Activated naive CD4-positive, alpha-beta T cell (primary cell): ENCODE data around the gene ZNRF1.
"Not testable (repeated sequence)": the region's sequence is repeated elsewhere in the genome, so short reads cannot be mapped to it uniquely, and the experiment has no call there.

Source experiments
- DNase-seq, 4 experiments: peaks; one replicate each; lab custom pipeline; 2025; lab: John Stamatoyannopoulos, UW

Gene ZNRF1

GRCh38 chr16:75002474-75002873 lies 3.6 kb downstream of the ZNRF1 start:
- no peak for DNase-seq

- DNase-seq, result no peak
These were observed 5.1 kb downstream of the ZNRF1 start for GRCh38 chr16:75003931-75004330.

- no peak for DNase-seq
These were observed 5.6 kb downstream of the ZNRF1 start for GRCh38 chr16:75004460-75004859.

GRCh38 chr16:75005697-75006096 lies 6.9 kb downstream of the ZNRF1 start:
- DNase-seq, result no peak

- DNase-seq, result no peak
These were observed 8.6 kb downstream of the ZNRF1 start for GRCh38 chr16:75007443-75007842.

GRCh38 chr16:75010427-75010826 lies 11.6 kb downstream of the ZNRF1 start:
- no peak for DNase-seq

- DNase-seq, result no peak
These were observed 12.9 kb downstream of the ZNRF1 start for GRCh38 chr16:75011634-75012307.

- no peak for DNase-seq
These were observed 13.7 kb downstream of the ZNRF1 start for GRCh38 chr16:75012380-75013081.

- DNase-seq, result not testable (repeated sequence)
These were observed 14.3 kb downstream of the ZNRF1 start for GRCh38 chr16:75013123-75013522.

- DNase-seq, result no peak
These were observed 15.5 kb downstream of the ZNRF1 start for GRCh38 chr16:75014318-75014717.

GRCh38 chr16:75016451-75017081 lies 17.7 kb downstream of the ZNRF1 start:
- not testable (repeated sequence) for DNase-seq

GRCh38 chr16:75017670-75018525 lies 19.1 kb downstream of the ZNRF1 start:
- no peak for DNase-seq

GRCh38 chr16:75019007-75019406 lies 20.2 kb downstream of the ZNRF1 start:
- no peak for DNase-seq

- DNase-seq, result no peak
These were observed 20.8 kb downstream of the ZNRF1 start for GRCh38 chr16:75019586-75019985.

- no peak for DNase-seq
These were observed 22.6 kb downstream of the ZNRF1 start for GRCh38 chr16:75021410-75021809.

- no peak for DNase-seq
These were observed 23.7 kb downstream of the ZNRF1 start for GRCh38 chr16:75022567-75022966.

GRCh38 chr16:75023009-75023408 lies 24.2 kb downstream of the ZNRF1 start:
- no peak for DNase-seq

- no peak for DNase-seq
These were observed 25.4 kb downstream of the ZNRF1 start for GRCh38 chr16:75024182-75024581.

GRCh38 chr16:75024594-75024993 lies 25.8 kb downstream of the ZNRF1 start:
- DNase-seq, result no peak

- no peak for DNase-seq
These were observed 26.9 kb downstream of the ZNRF1 start for GRCh38 chr16:75025761-75026160.

GRCh38 chr16:75026239-75026891 lies 27.5 kb downstream of the ZNRF1 start:
- DNase-seq, result not testable (repeated sequence)

- DNase-seq, result no peak
These were observed 28.1 kb downstream of the ZNRF1 start for GRCh38 chr16:75026892-75027391.
